Stimulated activated CD4-positive, alpha-beta T cell treated with anti-CD3 and anti-CD28 coated beads, Interleukin-4, amount 100 ng/mL, for 48 hours (primary cell): ENCODE data around the gene DUSP1.
"Not testable (repeated sequence)": the region's sequence is repeated elsewhere in the genome, so short reads cannot be mapped to it uniquely, and the experiment has no call there.

Experiments used
- DNase-seq, 2 donors: peaks; one replicate each; pipeline ENCODE4 v3.0.0-alpha.2; 2020; ENCODE audit warnings: low read depth in 2 of 2

Gene DUSP1

DNA sequence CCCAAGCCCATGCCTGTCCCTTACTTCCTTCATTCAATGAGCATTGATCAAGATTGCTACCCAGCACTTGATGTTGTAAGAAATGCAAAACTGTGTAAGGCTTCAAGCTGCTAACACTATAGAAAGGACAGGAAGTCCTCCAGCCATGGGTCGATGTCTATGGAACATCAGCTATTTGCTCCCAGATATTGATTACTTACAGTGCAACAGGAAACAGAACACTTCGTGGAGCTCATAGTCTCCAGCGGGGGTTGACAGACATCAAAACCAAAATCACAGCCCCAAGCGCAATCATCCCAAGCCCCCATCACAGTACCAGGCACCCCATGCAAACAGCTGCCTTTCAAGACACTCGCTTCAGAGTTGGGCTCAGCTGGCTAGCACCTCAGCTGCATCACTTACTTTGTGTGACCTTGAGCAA, 26.8 kb upstream of the DUSP1 start:
- DNase-seq: no peak

DNA sequence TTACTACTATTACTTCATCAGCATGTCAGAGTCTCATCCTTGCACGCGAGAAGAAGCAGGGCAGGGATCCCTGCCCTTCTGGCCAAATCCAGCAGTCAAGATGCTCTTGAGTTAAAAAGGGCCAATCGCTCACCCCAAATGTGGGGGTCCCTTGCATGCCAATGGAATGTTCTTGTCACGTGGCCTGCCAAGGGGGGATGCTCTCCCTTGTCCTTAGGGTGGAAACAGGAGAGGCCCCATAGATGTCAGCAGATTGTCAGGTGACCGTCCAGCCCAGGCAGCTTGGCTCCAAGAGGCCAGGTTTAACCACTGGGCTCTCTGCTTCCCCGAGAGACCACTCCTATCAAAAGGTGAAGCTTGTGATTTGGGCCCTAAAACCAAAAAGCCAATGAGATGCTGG, 25.3 kb upstream of the DUSP1 start:
- no peak for DNase-seq

DNA sequence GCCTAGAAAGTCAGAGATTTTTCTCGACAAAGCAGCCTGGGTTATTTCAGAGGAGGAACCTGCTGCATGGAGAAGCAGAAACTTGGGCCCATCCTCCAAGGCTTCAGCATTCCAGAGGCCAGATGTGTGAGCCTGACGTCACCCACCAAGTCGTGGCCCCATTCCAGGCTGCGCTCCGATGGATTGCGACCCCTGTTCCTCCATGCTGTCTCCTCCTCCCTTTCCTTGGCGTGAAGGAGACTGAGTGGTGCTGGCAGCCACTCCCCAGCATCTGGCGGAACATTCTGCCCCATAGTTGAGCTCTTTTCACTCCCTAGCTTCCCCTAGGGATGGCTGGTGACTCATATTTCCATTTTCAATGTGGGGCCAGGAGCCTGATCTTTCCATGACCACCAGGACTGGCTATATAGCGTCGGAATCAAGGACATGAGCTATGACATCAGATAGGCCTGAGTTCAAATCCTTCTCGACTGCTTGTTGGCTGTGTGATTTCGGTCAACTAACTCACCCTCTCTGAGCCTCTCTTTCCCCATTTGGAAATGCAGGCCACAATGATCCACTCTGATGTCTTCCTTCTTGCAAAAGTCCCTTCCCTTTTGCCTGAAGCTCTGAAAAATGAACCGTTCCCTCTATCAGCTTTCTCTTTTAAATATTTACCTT, 24.5 kb upstream of the DUSP1 start:
- no peak for DNase-seq

DNA sequence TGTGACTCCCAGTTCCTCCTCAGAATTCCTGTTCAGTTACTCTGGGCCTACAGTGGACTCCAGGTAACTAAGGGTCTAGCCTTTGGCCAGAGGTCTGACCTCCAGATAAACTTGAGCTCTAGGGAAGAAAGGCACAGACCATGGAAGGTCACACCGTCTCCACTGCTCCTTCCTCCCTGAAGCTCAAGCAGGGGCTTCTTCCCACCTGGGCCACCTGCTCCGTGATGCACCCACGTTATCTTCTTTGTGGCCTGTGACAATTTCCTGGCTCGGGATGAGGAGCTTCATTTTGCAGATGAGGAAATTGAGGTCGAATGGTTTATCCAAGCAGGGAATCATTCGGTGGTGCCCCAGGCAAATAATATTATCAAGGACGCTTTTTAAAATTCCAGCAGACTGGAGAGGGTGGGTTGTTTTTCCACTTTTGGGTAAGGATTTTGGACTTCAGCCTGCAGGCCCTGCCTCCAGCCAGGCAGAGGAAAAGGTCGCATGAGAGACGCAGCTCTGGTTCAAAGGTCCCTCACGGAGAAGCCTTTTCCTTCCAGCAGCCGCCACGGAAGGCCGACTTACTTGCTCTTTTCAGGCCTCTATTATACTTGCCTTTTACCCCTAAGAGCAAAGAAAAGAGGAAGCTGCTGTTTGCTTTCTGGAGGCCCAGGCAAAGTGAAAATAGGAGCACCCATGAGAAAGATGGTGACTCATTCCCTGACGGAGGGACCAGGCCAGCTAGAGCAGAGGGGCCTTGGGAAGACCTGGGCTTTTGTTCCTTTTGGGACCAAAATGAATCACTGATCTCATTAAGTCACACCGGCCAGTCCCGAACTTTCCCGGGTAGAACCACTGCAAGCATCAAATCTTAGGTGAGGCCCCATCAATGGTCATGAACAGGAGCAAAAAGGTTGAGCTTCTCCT, 22.8 kb upstream of the DUSP1 start:
- no peak for DNase-seq

DNA sequence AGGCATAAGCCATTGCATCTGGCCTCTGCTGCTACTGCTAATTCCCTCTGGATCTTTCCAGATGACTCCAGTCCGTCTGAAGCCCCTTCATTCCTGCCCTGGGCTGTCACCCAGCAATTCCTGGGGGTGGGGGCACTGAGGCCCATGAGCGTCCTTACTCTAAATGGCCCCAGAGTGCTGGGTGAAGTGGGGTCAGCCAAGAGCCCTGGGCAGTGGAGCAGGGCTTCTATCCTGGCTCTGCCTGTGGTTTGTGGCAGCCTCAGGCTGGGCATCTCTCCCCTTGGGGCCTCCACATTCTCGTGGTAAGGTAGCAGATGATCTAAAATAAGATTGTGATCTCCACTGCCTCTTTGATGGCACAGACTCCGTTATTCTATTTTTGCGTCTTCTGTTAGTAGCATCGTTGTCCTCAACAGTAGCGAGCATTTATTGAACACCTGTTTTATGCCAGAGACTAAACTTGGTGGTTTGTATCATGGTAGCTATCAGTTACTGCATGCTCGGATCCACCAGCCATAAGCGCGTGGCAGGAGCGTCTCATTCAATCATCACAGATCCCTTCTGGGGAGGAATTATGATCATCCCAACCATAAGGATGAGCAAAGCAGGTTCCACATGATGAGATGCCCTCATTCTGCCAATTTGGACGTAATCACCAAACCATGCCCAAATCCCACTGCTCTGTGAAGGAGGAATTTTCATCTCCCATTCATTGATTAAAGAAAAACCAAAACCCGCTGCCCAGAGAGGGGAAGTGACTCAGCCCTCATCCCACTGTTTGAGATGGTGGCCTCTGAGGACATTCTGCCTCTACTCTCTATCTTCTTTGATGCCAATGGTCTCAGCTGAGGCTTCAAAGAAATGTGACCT, 21.9 kb upstream of the DUSP1 start:
- DNase-seq: no peak

DNA sequence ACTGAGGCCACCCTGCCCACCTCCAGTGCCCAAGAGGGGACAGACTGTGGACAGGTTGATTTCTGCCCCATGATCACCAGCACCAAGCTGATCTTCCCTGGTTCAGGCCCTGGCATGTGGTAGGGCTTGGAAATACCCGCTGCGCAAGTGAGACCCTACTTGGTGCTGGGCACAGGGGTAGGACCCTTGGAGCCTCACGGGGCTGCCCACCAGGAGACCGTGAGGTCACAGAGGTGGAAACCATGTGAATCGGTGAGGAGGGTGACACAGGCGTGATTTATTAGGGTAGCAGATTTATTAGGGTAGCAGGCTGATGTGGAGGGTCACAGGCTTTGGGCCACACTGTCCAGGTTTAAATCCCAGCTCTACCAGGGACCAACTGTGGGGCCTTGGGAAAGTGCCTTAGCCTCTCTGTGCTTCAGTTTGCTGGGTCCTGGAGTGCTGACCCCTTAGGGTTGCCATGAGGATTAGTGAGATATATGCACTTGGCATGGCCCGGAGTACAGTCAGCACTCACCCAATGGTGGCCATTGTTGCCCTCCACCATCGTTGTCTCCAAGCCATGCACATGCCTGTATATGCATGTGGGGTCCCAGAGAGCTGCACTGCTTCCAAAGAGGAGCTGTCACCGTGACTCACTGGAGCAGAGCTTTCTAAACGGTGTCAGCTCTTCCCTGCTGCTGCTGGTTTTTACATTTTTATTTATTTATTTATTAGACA, 20.9 kb upstream of the DUSP1 start:
- DNase-seq: no peak

DNA sequence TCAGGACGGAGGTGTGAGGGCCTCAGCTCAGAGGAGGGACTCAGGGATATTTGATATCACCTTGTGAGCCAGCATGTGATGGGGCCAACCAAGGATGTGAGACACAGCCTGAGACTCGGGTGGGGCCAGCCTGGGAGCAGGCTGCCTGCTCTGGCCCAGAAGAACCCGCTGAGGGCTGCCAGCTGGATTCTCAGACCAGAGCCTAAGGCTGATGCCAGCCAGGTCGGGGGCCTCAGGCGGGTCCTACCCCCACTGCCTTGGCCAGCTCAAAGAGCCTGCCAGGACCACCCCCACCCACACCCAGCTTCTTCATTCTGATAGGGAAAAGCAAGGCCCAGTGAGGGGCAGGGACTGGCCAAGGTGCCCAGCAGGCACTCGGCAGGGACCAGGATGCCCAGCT, 20.3 kb upstream of the DUSP1 start:
- no peak for DNase-seq

DNA sequence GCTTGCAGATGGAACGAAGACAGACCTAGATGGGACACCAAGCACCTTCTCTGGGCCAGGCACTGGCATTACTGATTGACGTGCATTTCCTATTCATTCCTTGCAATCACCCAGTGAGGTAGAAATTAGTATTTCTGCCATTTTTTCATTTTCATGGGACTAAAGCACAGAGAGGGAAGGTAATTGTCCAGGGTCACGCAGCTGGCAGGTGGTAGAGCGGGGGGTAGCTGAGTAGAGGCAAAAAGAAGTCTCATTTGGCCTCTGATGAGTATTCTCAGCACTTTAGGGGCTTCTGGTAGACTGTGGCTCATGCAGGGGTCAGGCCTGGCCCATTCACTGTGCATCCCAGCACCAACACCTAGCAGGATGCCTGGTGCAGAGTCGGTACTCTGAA, 19.5 kb upstream of the DUSP1 start:
- DNase-seq: no peak

DNA sequence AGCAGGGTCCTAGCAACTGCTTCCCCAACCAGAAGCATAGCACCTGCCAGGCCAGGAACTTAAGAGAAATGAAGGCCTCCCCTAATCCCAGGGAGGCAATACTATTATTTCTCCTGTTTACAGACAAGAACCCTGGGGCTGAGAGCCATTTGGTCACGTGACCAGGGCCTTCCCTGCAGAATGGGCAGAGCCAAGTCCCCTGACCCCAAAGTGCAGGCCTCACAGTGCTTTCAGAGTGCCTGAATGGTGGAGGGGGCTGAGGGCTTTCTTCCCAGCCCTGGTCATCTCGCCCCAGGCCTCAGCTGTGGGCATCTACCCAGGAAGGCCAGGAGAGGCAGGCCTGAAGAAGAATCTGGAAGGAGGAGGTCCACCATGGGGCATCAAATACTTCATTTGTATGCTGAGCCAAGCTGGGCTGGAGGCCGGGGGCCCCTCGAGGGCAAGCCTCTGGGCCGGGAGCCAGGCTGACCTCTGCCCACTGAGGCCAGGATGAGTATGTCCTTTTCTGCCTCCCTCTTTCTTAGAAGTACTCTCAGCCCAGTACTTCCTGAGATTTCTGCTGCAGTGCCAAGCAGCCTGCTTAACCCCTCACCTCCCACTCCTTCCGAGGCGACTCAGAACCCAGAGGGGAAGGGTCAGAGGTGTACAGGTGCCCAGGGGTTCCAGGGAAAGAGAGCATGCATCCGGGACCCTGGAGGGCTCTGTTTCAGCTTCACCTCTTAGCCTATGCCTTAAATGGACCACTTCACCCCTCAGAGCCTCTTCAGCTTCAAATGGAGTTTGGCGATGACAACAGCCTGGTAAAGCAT, 18.9 kb upstream of the DUSP1 start:
- DNase-seq: no peak

DNA sequence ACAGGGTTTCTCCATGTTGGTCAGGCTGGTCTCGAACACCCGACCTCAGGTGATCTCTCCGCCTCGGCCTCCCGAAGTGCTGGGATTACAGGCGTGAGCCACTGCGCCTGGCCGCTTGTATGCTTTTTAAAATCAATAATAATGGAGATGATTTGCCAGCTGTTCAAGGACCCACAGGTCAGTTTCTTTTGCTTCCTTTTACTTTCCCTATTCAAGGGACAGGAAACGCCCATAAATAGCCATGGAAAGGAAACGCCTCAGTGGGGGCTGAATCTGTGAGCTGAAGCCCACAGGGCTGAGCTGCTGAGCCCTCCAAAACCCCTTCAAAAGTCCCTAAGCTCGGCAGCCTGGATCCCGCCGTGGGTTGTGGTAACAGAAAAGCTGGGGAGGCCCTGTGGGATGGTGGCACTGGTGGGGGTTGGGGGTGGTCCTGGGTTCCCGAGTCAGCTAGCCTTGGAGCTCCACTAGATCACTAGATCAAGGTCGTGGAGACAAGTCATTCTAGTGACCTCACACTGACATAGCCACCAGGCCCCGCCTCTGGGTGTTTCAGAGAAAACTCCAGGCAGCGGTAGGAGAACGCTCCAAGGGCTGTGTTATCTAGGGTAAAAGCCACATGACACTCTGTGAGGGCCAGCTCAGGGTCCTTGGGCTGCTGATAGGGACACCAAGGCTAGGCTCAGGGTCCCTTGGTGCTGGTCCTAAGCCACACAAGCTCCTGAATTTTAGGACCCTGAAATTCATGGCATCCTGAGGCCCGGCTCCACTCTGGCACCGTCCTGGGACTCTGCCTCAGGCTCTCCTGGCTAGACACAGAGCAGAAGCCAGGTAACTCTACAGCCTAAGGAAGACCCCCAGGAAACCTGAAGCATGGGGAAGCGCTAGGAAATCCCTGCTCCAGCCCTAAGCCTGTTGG, 18.0 kb upstream of the DUSP1 start:
- DNase-seq: no peak

DNA sequence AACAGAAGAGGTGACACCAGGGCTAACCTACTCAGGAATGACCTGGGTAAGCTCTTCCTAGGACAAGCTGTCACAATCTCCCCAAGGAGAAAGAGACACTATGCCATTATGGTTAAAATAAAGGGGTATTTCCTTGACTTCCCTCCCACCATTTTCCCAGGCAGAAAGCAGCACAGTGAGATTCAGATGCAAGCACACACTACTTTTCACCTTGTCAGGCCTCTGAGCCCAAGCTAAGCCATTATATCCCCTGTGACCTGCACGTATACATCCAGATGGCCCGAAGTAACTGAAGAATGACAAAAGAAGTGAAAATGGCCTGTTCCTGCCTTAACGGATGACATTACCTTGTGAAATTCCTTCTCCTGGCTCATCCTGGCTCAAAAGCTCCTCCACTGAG, 16.5 kb upstream of the DUSP1 start:
- not testable (repeated sequence) for DNase-seq

DNA sequence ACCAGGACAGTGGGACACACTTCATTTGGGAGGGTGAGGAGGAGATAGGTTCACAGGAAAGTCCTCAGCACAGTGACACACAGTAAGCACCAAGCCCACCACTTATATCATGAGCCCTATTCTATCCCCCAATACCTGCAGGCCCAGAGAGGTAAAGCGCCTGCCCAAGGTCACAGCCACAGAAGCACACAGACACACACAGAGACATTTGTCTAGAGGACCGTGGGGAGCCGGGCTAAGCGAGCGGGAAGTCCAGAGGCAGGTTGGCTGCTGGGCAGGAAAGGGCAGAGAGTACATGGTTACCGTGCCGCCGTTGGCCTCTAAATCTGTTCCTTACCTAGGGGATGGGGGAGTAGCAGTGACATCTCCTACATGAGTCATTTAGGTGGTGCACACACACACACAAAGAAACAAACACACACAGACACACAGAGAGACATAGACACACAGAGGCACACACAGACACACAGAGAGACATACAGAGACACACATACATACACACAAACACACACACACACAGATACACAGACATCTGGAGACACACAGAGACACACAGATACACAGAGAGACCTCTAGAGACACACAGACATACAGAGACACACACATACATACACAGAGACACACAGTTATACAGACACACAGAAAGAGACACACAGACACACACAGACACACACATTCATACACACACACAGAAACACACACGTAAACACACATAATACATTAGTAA, 15.9 kb upstream of the DUSP1 start:
- no peak for DNase-seq

DNA sequence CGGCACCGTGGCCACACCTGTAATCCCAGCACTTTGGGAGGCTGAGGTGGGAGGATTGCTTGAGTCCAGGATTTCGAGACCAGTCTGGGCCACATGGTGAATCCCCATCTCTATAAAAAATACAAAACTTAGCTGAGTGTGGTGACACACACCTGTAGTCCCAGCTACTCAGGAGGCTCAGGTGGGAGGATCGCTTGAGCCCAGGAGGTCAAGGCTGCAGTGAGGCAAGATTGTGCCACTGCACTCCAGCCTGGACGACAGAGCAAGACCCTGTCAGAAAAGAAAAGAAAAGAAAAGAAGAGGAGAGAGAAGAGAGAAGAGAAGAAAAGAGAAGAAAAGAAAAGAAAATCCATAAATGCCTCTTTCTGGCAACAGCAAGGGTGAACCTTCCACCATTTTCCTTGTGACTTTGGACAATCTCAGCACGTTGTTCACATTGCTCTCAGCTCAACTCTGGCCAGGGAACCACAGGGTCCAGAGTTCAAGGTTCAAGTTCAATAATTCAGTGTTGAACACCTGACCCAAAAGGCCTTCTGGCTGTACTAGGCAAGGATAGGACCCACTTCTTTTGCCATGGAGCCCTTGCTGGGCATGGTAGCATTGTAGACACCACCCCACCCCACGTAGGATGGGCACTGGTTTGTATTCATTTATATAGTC, 14.6 kb upstream of the DUSP1 start:
- no peak for DNase-seq

DNA sequence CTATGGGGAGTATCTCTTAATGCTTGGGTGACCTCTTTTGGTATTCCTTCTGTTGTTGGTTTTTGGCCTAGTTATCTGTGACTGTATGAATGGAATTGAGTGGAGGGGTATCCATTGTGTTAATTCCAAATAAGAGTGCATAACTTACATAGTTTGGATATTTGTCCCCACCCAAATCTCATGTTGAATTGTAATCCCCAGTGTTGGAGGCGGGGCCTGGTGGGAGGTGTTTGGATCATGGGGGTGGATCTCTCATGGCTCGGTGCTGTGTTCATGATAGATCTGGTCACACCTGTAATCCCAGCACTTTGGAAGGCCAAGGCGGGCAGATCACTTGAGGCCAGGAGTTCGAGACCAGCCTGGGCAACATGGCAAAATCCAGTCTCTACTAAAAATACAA, 13.2 kb upstream of the DUSP1 start:
- DNase-seq: not testable (repeated sequence)

DNA sequence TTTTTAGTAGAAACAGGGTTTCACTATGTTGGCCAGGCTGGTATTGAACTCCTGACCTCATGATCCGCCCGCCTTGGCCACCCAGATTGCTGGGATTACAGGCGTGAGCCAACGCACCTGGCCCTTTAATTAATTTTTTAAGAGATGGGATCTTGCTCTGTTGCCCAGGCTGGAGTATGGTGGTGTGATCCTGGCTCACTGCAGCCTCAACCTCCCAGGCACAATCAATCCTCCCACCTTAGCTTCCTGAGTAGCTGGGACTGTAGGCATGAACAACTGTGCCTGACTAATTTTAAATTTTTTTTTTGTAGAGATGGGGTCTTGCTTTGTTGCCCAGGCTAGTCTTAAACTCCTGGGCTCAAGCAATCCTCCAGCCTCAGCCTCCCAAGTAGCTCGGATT, 12.3 kb upstream of the DUSP1 start:
- not testable (repeated sequence) for DNase-seq

DNA sequence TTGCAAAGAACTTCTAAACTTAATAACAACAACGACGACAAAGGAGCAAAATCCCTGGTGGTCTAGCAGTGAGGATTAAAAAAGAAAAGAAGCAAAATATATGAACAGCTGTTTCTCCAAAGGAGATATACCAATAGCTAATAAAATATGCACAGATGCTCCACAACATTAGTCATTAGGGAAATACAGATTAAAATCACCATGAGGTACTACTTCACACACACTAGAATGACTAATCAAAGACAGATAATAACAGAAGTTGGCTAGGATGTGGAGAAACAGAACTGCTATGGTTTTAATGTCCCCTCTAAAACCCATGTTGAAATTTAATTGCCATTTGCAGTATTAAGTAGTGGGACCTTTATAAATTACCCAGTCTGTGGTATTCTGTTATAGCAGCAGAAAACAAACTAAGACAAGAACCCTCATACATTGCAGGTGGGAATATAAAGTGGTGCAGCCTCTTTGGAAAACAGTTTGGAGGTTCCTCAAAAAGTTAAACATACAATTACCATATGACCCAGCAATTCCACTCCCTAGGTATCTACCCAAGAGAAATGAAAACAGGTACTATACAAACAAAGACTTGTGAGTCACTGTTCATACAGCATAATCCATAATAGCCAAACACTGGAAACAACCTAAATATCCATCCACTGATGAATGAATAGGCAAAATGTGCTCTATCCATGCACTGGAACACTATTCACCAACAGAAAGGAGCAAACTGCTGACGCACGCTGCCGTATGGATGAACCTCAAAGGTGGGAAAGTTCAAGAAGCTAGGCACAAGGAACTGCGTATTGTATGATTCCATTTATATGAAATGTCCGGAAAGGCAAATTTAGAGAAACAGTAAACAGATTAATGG, 11.4 kb upstream of the DUSP1 start:
- DNase-seq: no peak

DNA sequence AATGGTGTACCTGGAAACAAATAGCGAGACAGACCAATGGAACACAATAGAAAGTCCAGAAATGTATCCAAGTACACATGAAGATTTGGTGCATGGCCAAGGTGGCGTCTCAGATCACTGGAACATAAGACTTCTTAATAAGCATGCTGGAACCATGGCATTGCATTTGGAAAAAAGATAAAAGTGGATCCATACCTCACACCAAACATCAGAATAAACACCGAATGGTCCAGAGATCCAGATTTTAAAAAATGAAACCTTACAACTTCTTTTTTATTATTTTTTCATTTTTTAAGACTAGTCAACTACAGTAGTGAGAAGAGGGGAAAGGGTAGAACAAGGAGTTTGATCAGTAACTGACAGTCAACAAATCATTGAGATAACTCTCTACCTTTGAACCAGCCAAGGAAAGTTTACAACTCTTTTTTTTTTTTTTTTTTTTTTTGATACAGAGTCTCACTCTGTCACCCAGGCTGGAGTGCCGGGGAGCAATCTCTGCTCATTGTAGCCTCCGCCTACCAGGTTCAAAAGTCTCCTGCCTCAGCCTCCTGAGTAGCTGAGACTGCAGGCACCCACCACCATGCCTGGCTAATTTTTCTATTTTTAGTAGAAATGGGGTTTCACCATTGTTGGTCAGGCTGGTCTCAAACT, 8.8 kb upstream of the DUSP1 start:
- no peak for DNase-seq
